Activated CD4-positive, CD25-positive, alpha-beta regulatory T cell treated with anti-CD3 and anti-CD28 coated beads, Interleukin-2, amount 50 U/mL, for 16 hours (primary cell): ENCODE results near the gene POLDIP2.

ENCODE experiments used
- DNase-seq: peaks from one replicate; pipeline ENCODE4 v3.0.0-alpha.2; 2020; ENCODE audit warnings: low read depth, low spot score

POLDIP2 gene

DNA sequence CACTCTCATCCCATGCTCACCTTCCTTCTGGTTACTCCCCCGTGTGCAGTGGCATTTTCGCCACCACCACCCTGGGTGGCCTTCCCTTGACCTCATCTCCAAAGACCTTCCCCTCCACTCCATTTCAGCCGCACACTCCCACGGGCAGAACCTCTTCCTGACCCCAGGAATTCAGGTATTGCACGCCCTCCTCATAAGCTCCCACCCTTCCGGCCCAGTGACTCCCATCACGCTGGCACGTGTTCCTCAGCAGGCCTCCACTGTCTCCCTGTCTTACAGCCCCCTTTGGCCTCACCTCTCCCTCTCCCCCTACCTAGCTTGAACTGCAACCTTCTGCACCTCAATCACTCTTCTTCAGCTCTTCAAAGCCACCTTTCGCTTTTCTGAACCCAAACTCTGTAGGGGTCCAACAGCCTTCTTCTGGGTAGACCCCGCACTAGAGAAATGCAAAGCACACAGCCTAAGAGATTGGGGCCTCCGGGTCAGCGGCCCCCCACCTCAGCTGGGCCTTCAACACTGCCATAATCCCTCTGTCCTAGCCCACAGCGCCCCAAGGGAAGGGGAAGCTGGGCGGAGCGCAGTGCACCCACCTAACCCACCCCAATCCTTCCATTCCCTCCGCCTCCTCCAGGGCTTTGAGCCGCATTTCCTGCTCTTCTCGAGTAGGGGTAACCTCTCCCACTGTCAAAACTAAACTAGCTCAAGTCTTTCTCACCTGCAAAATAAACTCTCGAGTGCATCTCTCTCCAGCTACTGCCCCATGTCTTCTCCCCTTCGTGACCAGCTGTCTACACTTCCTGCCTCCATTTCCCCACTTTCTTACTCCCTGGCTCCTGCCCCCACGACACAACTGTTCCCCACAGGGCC lies 40.0 kb downstream of the POLDIP2 start:
- DNase-seq: no peak

DNA sequence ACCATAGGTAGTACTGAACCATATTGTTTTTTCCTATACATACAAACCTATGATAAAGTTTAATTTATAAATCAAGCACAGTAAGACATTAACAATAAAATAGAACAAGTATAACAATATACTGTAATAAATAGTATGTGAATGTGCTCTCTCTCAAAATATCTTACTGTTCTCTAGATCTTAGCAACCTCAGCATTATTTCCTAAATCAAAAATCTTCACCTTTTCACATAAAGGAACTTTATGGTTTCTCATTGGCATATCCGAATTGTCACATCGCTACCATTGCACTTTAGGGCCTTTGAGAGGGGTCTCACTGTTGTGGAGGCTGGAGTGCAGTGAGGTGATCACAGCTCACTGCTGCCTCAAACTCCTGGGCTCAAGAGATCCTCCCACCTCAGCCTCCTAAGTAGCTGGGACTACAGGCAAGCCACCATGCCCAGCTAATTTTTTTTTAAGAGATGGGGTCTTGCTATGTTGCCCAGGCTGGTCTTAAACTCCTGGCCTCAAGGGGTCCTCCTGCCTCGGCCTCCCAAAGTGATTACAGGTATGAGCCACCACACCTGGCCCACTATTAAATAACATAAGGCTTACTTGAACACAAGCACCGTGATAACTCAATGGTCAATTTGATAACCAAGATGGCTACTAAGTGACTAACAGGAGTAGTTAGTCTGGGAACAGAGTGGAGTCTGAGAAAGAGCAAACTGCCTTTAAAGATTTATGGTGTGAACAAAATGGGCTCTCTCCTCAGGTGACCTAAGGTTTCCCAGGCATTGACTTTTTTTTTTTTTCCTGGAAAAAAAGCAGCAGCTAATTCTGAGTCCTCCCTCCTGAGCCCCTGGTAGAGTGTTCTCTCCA lies 41.3 kb downstream of the POLDIP2 start:
- DNase-seq: no peak

DNA sequence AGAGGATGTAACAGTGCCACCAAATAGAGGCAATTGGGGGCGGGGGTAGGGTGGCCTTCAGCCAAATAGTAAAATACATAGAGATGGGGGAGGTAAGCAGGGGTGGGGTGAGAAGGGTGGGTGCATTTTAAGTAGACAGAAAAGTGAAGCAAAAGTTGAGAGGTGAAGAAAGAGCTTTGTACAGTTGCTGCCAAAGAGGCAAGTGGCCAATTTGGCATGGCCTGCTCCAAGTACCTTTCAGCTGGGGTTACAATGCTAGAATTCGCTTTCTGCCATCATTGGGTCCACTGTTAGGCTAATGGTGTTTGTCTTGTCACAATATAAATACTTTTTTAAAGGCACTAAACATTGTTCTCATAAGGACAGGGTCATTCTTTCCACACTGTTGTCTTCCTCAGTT lies 43.5 kb downstream of the POLDIP2 start:
- no peak for DNase-seq

DNA sequence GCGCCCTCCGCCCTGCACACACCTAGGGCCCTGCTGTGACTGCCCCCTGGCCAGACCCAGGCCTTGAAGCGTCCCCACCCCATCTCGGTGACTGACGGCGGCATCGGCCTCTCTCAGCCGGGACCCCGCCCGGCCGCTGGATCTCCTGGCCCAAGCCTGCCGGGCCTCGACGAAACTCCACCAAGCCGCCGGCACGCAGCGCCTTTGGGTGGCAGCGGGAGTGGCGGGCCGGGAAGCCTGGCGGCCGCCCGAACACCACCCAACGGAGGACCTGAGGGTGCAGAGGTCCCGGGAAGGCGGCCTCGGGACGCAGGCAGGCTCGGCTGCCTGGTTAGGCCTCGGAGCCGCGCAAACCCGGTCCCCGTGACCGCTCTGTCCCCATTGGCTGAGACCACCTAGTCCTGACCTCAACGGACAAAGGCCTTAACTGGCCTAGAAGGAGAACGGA lies 50.3 kb downstream of the POLDIP2 start:
- DNase-seq: no peak

DNA sequence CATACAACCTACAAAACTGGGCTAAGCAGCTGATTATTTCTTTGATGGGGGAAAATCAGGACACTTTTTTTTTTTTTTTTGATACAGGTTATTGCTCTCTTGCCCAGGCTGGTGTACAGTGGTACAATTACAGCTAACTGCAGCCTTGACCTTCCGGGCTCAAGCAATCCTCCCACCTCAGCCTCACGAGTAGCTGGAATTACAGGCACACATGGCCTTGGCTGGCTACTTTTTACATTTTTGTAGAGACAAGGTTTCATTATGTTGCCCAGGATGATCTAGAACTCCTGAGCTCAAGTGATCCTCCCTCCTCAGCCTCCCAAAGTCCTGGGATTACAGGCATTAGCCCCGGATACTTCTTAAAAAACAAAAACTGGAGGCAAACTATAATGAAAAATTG lies 58.9 kb downstream of the POLDIP2 start:
- DNase-seq: no peak
